ENCODE results near the gene ARGLU1. TPM values are rescaled to one million over a fixed set of nuclear protein-coding genes. Genes with fewer than 3 reads are reported as not detected.

Gene ARGLU1
- total RNA-seq, 2 donors from 2014 or later, result 97.2 to 98.9 TPM

DNA sequence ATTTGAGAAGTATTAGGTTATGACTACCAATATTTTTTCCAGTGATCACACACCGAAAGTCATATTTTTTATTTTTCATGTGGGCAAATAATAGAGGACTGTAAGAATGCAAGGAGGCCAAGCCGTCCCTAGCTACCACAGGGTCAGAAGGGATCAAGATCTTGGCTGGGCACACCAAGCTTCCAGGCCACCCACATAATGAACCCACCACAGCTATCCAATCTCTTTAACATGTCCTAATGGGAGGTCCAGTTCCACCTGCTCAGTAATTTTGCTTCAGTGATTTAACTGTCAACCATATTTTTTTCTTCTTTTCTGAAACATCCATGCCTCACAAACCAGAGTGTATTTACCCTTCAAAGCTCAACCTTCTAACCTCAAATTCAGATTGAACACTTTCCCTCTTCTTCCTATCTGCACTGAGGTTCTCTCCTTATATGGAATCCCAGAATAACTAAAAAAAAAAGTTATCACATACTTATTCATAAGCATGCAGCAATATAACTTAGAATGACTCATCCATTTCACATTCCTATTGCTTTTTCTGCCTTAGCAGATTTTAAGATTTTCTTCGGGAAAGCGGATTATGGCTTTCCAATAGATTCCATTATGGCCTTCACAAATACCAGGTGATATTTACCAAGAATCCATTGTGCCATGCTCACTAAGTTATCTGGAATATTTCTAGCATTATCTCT lies 12.2 kb downstream of the ARGLU1 start:
- Mint-ChIP-seq H3K27me3 (ENCODE audit: low read depth) (no peaks in the 10 kb centered on the region), H3K4me3 (no peak overlapping the region), H3K9me3 (no peaks in the 10 kb centered on the region), H3K27ac (peak overlapping the region; percentile 18), H3K36me3 (ENCODE audit: insufficient read depth in 2 of 2) (peaks cover 17 to 59% of the 10 kb centered on the region in 2 donors), H3K4me1 (ENCODE audit: low read depth) (peaks cover 54% of the 10 kb centered on the region)
- DNase-seq (no peak), ATAC-seq (replicated peaks in 1 of 2) (no peak)

DNA sequence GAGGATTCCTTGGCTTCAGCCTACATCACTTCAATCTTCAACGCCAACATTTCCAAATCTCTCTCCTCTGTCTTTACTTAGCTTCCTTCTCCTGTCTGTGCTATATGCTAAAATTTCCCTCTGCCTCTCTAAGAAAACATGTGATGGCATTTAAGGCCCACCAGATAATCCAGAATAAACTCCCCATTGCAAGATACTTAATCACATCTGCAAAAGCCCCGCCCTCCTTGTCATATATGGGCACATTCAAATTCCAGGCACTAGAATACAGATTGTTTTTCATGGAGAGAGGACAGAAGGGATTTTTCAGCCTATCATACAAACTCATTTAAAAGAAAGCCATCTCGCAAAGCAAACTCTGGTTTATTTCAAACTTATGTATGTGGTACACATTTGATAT lies 16.2 kb downstream of the ARGLU1 start:
- DNase-seq (no peak), ATAC-seq (replicated peaks in 1 of 2) (no peak)
- H3K4me3 Mint-ChIP-seq, result no peak overlapping the region
- H3K9me3 Mint-ChIP-seq, result no peaks in the 10 kb centered on the region
- peaks cover 46% of the 10 kb centered on the region for H3K4me1 Mint-ChIP-seq (ENCODE audit: low read depth)
- H3K27me3 Mint-ChIP-seq (ENCODE audit: low read depth), result no peaks in the 10 kb centered on the region
- peak overlapping the region; percentile 2 for H3K27ac Mint-ChIP-seq
- H3K36me3 Mint-ChIP-seq (ENCODE audit: insufficient read depth in 2 of 2), result peaks cover 15 to 53% of the 10 kb centered on the region in 2 donors

DNA sequence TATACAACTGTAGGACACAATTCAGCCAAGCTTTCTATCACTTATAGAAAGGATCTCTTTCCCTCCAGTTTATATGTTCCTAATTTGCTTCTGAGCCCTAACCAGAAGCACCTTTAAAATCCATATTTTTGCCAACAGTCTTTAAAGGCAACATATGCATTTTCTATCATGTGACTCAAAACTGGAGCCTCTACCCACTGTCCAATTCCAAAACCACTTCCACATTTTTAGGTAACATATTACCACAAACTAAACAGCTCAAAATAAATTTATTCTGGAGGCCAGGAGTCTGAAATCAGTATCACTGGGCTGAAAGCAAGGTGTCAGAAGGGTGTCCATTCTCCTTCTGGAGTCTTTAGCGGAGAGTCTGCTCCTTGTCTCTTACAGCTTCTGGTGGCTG lies 16.6 kb downstream of the ARGLU1 start:
- H3K27me3 Mint-ChIP-seq (ENCODE audit: low read depth), result no peaks in the 10 kb centered on the region
- no peak overlapping the region for H3K4me3 Mint-ChIP-seq
- peaks cover 15 to 50% of the 10 kb centered on the region in 2 donors for H3K36me3 Mint-ChIP-seq (ENCODE audit: insufficient read depth in 2 of 2)
- H3K27ac Mint-ChIP-seq, result peak overlapping the region; percentile 25
- ATAC-seq (replicated peaks in 1 of 2), result no peak
- DNase-seq, result no peak
- peaks cover 42% of the 10 kb centered on the region for H3K4me1 Mint-ChIP-seq (ENCODE audit: low read depth)
- H3K9me3 Mint-ChIP-seq, result no peaks in the 10 kb centered on the region

DNA sequence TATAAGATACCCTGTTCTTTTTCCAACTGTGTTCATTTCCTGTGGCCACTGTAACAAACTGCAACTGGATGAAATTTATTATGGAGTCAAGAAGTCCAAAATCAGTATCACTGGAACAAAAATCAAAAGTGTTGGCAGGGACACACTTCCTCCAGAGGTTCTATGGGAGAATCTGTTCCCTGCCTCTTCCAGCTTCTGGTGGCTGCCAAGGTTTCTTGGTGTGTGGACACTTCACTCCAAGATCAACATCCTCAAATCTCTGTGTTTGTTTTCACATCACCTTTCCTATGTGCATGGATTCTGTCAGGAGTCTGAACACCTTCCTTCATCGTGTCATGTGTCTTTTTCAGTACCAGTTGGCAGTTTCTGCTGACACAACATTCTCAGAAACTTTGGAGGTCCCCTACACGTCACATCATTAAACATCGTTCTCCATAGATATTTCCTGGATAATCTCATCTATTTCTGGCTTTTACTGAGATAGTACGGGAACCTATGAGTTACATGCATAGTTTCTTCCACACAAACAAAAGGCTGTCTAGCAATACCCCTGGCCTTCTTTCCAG lies 17.3 kb downstream of the ARGLU1 start:
- Mint-ChIP-seq H3K27ac (peak overlapping the region; percentile 25), H3K27me3 (ENCODE audit: low read depth) (no peaks in the 10 kb centered on the region), H3K4me3 (no peak overlapping the region), H3K9me3 (no peaks in the 10 kb centered on the region), H3K36me3 (ENCODE audit: insufficient read depth in 2 of 2) (peaks cover 12 to 43% of the 10 kb centered on the region in 2 donors), H3K4me1 (ENCODE audit: low read depth) (peaks cover 36% of the 10 kb centered on the region)
- DNase-seq (no peak), ATAC-seq (replicated peaks in 1 of 2) (no peak)

DNA sequence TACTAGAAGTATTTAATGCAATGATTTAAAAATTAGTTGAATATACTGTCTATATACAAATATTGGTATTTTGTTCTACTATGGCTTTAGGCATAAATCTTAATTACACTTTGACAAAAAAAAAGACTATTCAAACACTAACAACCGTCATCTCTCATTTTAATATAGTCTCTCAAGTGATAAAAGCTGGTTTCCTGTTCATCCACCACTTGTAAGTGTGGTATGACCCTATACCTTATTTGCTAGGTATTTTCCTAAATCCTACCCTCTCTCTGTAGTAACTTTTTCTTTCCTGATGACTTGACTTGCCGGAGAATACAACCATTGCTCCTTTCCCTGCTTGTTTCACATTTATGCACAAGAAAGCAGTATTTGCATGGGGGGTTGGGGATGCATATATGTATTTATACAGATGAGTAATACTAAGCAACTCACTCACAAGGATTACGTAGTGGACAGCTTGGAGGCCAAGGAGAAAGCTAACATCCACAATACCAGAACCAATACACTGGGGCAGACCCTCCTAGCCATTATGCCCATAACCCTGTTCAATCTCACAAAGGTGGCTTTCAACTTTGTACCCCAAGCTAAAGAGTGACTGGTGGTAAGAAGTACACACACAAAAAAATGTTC lies 19.8 kb downstream of the ARGLU1 start:
- Mint-ChIP-seq H3K27me3 (ENCODE audit: low read depth) (no peaks in the 10 kb centered on the region), H3K4me1 (ENCODE audit: low read depth) (peaks cover 22% of the 10 kb centered on the region), H3K9me3 (no peaks in the 10 kb centered on the region), H3K36me3 (ENCODE audit: insufficient read depth in 2 of 2) (peaks cover 11 to 28% of the 10 kb centered on the region in 2 donors), H3K4me3 (no peak overlapping the region), H3K27ac (peak overlapping the region; percentile 9)
- DNase-seq, result no peak
- no peak for ATAC-seq (replicated peaks in 1 of 2)

DNA sequence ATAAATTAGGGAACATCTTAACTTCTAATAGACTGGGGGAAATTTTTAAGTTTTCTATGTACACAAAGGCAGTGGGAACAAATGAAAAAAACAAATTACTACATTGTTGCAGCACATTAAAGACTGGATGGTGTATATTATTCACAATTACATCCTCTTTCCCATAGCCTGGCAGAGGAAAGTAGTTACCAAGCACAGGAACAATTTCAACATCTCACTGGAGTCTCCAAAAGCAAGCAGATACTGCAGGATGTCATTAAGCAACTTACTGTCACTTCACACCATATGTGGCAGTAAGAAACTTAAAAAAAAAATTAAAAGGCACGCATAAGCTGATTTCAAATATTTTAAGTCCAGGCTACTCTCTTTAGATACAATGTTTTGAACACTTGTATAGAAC lies 26.1 kb downstream of the ARGLU1 start:
- Mint-ChIP-seq H3K36me3 (ENCODE audit: insufficient read depth in 2 of 2) (peaks cover 0 to 4% of the 10 kb centered on the region in 2 donors), H3K27me3 (ENCODE audit: low read depth) (no peaks in the 10 kb centered on the region), H3K4me1 (ENCODE audit: low read depth) (no peaks in the 10 kb centered on the region), H3K27ac (no peak overlapping the region), H3K9me3 (no peaks in the 10 kb centered on the region), H3K4me3 (no peak overlapping the region)
- ATAC-seq (replicated peaks in 1 of 2) (no peak), DNase-seq (no peak)

GRCh38 chr13:106540613-106541012 lies 27.3 kb downstream of the ARGLU1 start:
- no peak overlapping the region for H3K4me3 Mint-ChIP-seq
- peaks cover 6% of the 10 kb centered on the region for H3K4me1 Mint-ChIP-seq (ENCODE audit: low read depth)
- no peaks in the 10 kb centered on the region for H3K27me3 Mint-ChIP-seq (ENCODE audit: low read depth)
- peaks cover 0 to 4% of the 10 kb centered on the region in 2 donors for H3K36me3 Mint-ChIP-seq (ENCODE audit: insufficient read depth in 2 of 2)
- no peaks in the 10 kb centered on the region for H3K9me3 Mint-ChIP-seq
- no peak for DNase-seq
- no peak for ATAC-seq (replicated peaks in 1 of 2)
- H3K27ac Mint-ChIP-seq, result no peak overlapping the region

DNA sequence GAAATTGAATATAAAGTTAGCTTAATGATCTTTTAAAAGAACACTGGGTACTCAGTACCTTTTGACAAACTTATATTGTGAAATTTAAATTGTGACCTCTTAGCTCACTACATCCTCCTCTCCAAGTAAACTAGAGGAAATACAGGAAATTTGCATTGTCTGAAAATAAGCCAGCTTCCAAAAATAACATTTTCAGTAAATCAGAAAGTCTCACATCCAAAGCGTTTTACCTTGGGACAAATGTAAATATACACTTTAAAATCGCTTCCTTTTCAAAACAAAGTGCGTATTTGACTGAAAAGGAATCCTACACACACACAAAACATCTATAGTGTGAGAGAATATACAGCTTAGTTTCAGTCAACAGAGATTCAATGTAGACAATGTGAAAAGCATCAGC lies 30.4 kb downstream of the ARGLU1 start:
- peaks cover 0 to 4% of the 10 kb centered on the region in 2 donors for H3K36me3 Mint-ChIP-seq (ENCODE audit: insufficient read depth in 2 of 2)
- peak overlapping the region; percentile 76 for H3K27ac Mint-ChIP-seq
- H3K4me3 Mint-ChIP-seq, result peak overlapping the region in 1 of 2 donors; percentile 44
- peaks cover 20% of the 10 kb centered on the region for H3K4me1 Mint-ChIP-seq (ENCODE audit: low read depth)
- H3K27me3 Mint-ChIP-seq (ENCODE audit: low read depth), result peaks cover 19% of the 10 kb centered on the region
- no peak for DNase-seq
- no peaks in the 10 kb centered on the region for H3K9me3 Mint-ChIP-seq
- ATAC-seq (replicated peaks in 1 of 2), result no peak

- peak overlapping the region; percentile 94 to 99 for H3K4me3 Mint-ChIP-seq
- ATAC-seq (replicated peaks in 1 of 2) (peak; percentile 31 to 46), DNase-seq (peak; percentile 86 to 89)
- H3K27me3 Mint-ChIP-seq (ENCODE audit: low read depth), result peaks cover 28% of the 10 kb centered on the region
- no peaks in the 10 kb centered on the region for H3K9me3 Mint-ChIP-seq
- peak overlapping the region; percentile 80 for H3K27ac Mint-ChIP-seq
- H3K4me1 Mint-ChIP-seq (ENCODE audit: low read depth), result peaks cover 22% of the 10 kb centered on the region
- peaks cover 0 to 4% of the 10 kb centered on the region in 2 donors for H3K36me3 Mint-ChIP-seq (ENCODE audit: insufficient read depth in 2 of 2)
These were observed 31.5 kb downstream of the ARGLU1 start for GRCh38 chr13:106536244-106537034.

DNA sequence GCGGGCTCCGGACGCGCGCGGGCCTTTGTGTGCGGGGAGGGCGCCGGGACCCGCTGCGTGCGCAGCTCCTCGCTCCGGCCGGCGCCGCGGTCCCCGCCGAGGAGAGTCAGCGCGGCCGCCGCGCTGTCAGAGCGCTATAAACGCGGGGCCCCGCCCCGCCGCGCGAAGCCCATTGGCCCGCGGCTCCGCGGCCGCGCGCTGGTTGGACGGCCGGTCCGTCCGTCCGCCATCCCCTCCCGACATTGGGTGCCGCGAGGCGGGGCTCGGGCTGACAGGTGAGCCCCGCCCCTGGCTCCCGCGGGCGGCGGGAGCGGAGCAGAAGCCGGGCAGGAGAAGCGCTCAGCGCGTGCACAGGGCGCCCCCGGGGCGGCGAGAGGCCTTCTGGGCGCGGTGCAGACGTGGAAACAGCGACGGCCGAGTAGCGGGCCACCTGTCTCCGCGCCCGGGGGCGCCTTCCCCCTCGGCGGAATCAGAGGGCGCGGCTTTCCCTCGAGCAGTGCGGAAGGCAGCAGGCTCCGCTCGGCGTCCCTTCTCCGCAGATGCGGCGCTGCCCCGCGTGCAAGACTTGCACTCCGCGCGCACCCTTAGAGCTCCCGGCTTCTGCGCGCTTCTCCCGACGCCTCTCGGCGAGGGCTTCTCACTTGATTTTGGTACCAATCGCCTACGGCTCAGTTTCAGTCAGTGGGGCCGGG lies 32.2 kb downstream of the ARGLU1 start, which contains the start of gene EFNB2:
Gene EFNB2 (minus strand): TSS at position 111 of the 692 bp plus-strand sequence. CDS start 698 bp downstream, outside the sequence.
- Mint-ChIP-seq H3K36me3 (ENCODE audit: insufficient read depth in 2 of 2) (no peaks in the 10 kb centered on the region), H3K4me1 (ENCODE audit: low read depth) (peaks cover 22% of the 10 kb centered on the region), H3K27ac (peak within 1 kb of the TSS; percentile 80), H3K27me3 (ENCODE audit: low read depth) (peaks cover 35% of the 10 kb centered on the region), H3K4me3 (peak within 1 kb of the TSS; percentile 94 to 99), H3K9me3 (no peaks in the 10 kb centered on the region)
- DNase-seq (peak; percentile 90 to 93), ATAC-seq (replicated peaks in 1 of 2) (peak; percentile 94)

DNA sequence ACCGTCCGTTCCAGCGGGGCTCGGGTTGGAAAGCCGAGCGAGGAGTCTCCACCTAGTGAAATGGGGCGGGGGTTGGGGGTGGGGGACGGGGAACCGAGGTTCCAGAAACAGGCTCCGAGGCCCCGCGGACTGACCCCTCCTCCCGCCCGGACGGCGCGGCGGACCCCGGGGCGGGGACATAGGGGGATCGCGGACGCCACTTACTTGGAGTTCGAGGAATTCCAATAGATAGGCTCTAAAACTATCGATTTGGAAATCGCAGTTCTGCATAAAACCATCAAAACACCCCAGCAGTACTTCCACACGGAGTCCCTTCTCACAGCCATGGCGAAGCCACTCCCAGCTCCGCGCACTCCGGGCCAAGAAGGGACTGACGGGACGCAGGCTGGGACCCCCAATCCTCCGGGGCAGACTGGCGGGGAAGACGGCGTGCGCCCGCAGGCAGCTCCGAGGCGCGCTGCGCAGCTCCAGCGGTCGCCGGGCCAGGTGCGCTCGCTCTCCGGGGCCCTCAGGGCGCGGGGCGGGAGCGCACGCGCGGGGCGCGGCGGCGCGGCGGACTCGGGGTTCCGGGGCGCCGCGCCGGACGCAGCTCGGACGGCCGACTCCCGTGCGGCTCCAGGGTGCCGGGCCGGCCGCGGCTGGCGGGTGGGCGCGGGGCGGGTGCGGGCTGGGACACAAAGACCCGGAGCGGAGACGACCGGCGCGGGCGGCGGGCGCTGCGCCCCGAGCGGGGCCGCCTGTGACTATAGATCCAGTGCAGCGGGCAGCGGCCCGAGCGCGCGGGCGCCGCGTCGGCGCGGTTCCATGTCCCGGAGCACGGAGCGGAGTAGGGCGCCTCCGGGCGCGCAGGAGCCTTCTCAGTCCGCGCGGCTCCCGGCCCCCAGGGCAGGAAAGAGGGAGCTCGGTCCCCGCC lies 33.0 kb downstream of the ARGLU1 start:
- H3K27me3 Mint-ChIP-seq (ENCODE audit: low read depth), result peaks cover 43% of the 10 kb centered on the region
- H3K4me3 Mint-ChIP-seq, result peak overlapping the region; percentile 82 to 84

More for the DNA sequence above, 33.0 kb downstream of the ARGLU1 start:
- Mint-ChIP-seq H3K9me3 (no peaks in the 10 kb centered on the region), H3K27ac (no peak overlapping the region), H3K36me3 (ENCODE audit: insufficient read depth in 2 of 2) (no peaks in the 10 kb centered on the region), H3K4me1 (ENCODE audit: low read depth) (peaks cover 22% of the 10 kb centered on the region)
- ATAC-seq (replicated peaks in 1 of 2), result peak; percentile 3 to 6
- DNase-seq, result peak; percentile 12 to 22
